NOMO-1 treated with DMSO at 0.1 percent for 48 hours (cell line): ENCODE results near the gene KYAT1.
"Not testable (repeated sequence)": the region's sequence is repeated elsewhere in the genome, so short reads cannot be mapped to it uniquely, and the experiment has no call there.

Experiments
- DNase-seq: peaks from one replicate; lab custom pipeline; 2025; ENCODE audit not compliant: unreplicated experiment; lab: John Stamatoyannopoulos, UW

The KYAT1 gene

DNA sequence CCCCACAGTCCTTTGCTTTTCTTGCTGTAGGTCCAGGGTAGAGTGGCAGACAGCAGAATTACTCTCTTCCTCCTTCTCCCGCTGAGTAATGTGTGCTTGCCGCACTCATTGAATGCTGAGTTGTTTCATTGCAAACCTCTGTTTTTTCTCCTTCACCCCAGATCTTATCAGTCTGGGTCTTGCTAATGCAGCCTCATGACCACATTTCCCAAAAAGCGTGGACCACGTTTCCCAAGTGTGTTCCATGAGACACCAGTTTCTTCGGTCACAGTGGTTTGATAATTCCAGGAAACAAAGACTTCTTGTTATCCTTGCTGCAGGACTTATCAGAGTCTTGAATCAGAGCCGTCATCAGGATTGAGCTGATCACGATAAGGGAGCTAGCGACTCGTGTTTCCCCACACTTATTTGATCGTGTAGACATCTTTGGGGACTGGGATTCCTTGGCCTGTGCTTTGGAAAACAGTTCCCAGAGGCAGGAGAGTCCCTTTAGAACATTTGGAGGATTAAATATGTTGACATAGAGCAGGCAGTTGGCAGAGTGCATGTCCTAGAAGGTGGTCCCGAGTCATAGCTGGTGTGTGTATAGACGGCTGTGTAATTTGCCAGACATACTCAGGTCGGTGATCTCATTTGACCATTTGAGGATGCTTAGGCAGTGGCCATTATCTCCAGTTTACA is 4.6 kb upstream of the KYAT1 start:
- no peak for DNase-seq

DNA sequence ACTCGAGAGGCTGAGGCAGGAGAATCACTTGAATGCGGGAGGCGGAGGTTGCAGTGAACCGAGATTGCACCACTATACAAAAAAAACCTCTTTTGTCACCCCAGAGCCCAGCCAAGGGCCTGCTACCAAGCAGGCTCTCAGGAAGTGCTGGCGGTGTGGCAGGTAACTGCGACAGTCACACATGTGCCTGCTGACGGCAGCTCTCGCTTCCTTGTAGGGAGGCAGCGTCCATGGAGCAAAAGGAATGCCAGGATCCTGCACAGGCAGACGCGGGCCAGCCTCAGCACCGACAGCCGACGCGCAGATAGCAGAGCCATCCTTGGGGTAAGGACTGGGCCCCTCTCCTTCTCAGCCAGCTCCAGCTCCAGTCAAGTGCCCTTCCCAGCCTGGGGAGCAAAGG is 4.0 kb upstream of the KYAT1 start:
- no peak for DNase-seq

- DNase-seq, result no peak
These were observed 3.6 kb upstream of the KYAT1 start for GRCh38 chr9:128885376-128885775.

- no peak for DNase-seq
These were observed 2.4 kb upstream of the KYAT1 start for GRCh38 chr9:128884164-128884563.

GRCh38 chr9:128882677-128883603 is 1.2 kb upstream of the KYAT1 start:
- DNase-seq, result peak; percentile 17

DNA sequence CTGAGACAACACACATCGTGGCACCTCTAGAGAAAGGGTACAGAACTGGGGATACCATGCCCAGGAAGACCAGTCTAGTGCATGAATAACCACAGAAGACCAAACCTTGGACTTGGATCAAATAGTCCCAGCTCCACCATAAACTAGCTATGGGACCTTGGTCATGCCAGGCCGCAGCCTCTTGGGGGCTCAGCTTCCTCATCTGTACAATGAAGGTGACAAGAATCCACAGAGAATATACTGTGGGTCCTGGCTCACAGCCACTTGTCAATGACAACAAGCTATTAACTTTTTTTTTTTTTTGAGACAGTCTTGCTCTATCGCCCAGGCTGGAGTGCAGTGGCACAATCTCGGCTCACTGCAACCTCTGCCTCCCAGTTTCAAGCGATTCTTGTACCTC is 3.9 kb downstream of the KYAT1 start:
- DNase-seq, result no peak

DNA sequence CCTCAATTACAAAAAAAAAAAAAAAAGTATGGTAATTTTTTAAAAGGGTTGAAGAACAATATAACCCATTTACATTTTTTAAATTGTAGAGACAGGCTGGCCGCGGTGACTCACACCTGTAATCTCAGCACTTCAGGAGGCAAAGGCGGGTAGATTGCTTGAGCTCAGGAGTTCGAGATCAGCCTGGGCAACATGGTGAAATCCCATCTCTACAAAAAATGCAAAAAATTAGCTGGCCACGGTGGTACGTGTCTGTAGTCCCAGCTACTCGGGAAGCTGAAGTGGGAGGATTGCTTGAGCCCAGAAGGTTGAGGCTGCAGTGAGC is 10.8 kb downstream of the KYAT1 start:
- not testable (repeated sequence) for DNase-seq

- DNase-seq, result no peak
These were observed 11.4 kb downstream of the KYAT1 start for GRCh38 chr9:128870128-128870940.

- peak; percentile 64 for DNase-seq
These were observed 18.1 kb downstream of the KYAT1 start for GRCh38 chr9:128863647-128864046.

DNA sequence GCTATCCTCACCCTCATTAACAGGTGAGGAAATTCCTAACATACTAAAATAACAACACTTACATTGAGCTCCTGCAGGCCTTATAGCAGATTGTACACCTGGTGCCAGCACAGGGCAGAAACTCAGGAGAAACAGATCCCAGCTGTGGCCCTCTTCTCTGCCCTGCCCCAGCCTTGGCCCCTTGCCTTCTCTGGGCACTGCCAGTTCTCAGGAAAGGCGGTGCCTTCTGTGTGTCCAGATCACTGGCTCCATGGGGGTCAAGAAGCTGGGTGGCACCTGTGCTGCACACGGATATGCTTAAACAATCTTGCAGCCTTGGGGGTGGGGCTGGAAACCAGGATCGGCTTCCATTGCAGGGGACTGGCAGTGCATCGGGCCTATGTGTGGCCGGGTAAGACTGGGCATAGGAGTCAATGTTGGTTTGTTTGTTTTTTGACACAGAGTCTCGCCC is 19.3 kb downstream of the KYAT1 start:
- no peak for DNase-seq

- DNase-seq, result no peak
These were observed 20.2 kb downstream of the KYAT1 start for GRCh38 chr9:128861501-128861900.

DNA sequence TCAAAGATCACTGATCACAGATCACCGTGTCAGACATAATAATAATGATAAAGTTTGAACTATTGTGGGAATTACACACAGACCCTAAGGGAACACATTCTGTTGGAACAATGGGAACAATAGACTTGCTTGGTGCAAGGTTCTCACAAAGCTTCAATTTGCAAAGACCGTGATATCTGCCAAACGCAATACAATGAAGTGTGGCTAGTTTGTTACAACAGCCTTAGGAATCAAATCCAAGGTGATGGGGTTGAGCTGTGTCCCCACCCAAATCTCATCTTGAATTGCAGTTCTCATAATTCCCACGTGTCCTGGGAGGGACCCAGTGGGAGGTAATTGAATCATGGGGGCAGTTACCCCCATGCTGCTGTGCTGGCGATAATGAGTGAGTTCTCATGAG is 20.8 kb downstream of the KYAT1 start:
- DNase-seq, result no peak

DNA sequence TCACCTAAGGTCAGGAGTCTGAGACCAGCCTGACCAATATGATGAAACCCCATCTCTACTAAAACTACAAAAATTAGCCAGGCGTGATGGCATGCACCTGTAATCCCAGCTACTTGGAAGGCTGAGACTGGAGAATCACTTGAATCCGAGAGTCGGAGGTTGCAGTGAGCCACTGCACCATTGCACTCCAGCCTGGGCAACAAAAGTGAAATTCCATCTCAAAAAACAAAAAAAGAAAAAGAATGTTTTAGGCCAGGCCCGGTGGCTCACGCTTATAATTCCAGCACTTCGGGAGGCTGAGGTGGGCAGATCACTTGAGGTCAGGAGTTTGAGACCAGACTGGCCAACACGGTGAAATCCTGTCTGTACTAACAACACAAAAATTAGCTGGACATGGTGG is 23.3 kb downstream of the KYAT1 start:
- not testable (repeated sequence) for DNase-seq

- DNase-seq, result not testable (repeated sequence)
These were observed 27.3 kb downstream of the KYAT1 start for GRCh38 chr9:128854454-128854853.

DNA sequence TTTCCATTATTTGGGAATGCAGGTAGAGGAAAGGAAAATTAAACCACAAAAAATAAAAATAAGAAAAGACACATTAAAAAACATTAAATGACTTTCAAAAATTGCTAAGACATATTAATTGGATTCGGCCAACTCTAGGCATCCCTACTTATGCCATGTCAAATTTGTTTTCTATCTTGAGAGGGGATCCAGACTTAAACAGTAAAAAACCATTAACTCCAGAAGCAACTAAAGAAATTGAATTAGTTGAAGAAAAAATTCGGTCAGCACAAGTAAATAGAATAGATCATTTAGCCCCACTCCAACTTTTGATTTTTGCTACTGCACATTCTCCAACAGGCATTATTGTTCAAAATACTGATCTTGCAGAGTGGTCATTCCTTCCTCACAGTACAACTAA is 29.1 kb downstream of the KYAT1 start:
- DNase-seq, result not testable (repeated sequence)

DNA sequence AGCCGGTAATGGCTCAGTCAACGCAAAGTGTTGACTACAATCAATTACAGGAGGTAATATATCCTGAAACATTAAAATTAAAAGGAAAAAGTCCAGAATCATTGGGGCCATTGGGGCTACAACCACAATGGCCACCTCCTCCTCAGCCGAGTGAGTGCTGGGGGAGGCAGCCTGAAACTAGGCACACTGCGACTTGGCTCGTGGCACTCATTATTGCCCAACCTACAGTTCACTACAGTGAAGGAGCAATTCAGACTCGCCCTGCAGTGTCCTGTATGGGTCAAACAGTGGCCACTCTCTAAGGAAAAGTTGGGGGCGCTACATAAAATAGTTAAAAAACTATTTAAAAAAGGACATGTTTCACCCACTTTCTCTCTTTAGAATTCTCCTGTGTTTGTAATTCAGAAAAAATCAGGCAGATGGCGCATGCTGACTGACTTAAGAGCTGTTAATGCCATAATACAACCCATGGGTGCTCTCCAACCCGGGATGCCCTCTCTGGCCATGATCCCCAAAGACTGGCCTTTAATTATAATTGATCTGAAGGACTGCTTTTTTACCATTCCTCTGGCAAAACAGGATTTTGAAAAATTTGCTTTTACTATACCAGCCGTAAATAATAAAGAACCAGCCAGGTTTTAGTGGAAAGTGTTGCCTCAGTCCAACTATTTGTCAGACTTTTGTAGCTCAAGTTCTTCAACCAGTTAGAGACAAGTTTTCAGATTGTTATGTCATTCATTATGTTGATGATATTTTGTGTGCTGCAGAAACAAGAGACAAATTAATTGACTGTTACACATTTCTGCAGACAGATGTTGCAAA is 29.8 kb downstream of the KYAT1 start:
- peak; percentile 43 for DNase-seq

DNA sequence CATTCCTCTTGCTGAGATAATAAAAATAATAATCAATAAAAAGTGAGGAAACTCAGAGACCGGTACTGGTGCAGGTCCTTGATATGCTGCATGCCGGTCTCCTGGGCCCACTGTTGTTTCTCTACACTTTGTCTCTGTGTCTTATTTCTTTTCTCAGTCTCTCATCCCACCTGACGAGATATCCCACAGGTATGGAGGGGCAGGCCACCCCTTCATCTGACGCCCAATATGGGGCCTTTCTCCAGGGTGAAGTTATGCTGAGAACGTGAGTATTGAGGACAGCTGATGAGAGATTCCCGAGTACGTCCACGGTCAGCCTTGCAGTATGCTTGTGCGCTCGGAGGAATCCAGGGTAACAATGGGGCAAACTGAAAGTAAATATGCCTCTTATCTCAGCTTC is 30.7 kb downstream of the KYAT1 start:
- DNase-seq, result not testable (repeated sequence)

DNA sequence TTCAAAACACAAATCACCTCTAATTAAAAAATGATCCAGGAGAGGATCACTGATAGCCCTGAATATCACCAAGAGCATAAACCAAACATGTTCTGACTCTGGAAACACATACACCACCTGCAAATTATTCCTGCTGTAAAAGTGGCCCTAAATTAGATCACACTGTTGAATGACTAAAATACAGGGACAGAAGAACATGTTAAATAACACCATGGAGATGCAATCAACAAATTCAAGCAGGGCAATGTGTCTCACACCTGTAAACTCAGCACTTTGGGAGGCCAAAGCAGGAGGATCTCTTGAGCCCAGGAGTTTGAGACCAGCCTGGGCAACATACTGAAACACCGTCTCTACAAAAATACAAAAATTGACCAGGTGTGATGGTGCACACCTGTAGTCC is 33.9 kb downstream of the KYAT1 start:
- no peak for DNase-seq

- no peak for DNase-seq
These were observed 35.1 kb downstream of the KYAT1 start for GRCh38 chr9:128846680-128847030.

DNA sequence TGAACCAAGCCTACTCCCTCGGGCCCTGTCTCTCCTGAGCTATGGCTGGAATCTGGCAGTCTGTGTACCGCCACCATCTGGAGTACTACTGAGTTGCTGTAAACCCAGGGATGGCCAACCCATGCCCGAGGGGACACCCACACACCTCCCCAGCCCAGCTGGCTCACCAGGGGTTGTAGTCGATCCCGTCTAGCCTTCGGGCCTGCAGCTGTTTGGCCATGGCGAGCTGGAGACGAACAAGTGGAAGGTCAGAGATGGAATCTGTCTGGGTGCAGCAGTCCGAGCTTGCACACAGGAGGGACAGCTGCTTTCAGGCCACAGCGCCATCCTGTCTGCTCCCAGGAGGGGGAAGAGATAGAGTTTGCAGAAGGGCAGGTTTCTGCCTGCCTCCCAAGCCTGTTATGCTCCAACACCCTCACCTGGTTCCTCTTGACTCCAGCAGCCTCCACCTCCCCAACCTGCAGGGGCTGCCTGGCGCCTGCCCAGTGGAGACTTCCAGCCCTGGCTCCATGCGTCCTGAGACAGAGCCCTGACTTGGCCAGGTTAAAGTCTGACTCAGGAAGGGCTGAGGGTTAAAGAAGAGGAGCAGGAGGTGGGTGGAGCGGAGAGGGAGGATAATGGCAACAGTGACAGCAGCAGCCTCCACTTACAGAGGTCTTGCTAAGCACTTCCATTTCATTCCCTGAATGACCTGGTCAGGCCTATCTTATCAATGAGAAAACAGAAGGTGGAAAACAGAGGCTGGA is 36.4 kb downstream of the KYAT1 start:
- DNase-seq, result no peak
